Sigmoid colon (tissue), 4 donors: Measurements from ENCODE around the gene BRD4.

Experiments used
- EP300 ChIP-seq, 4 donors: sonication (generic); formaldehyde crosslinking; IDR thresholded peaks; one replicate each; pipeline ENCODE4 v1.6.1; 2017; ENCODE audit warnings: antibody characterized with exemption in 4 of 4
- POLR2A ChIP-seq, 2 donors: fragments of 450-650 bp; IDR thresholded peaks; one replicate each; pipeline ENCODE4 v1.6.1; 2016; ENCODE audit warnings: antibody characterized with exemption in 2 of 2, mild to moderate bottlenecking in 2 of 2, moderate library complexity in 2 of 2
- POLR2AphosphoS5 ChIP-seq, 4 donors: sonication (generic); formaldehyde crosslinking; IDR thresholded peaks; one replicate each; pipeline ENCODE4 v1.6.1; 2017; ENCODE audit warnings: antibody characterized with exemption in 4 of 4
- TF ChIP-seq, protein P1 (sequence below), 4 experiments: fragments of 450-650 bp in 3 of 4; fragments of 200-600 bp in 1 of 4; IDR thresholded peaks; one replicate each; pipeline ENCODE4 v1.5.1; 2016 to 2019; ENCODE audit warnings: antibody characterized with exemption in 4 of 4, mild to moderate bottlenecking in 3 of 4, moderate library complexity in 2 of 4

GRCh38 chr19:15287496-15287895, 44.8 kb downstream of the BRD4 start:
- TF ChIP-seq POLR2A (IDR thresholded peaks at IDR 0.05) (no peak), POLR2AphosphoS5 (IDR thresholded peaks at IDR 0.05) (no peak), EP300 (IDR thresholded peaks at IDR 0.05) (no peak)
- TF ChIP-seq, protein P1, sequence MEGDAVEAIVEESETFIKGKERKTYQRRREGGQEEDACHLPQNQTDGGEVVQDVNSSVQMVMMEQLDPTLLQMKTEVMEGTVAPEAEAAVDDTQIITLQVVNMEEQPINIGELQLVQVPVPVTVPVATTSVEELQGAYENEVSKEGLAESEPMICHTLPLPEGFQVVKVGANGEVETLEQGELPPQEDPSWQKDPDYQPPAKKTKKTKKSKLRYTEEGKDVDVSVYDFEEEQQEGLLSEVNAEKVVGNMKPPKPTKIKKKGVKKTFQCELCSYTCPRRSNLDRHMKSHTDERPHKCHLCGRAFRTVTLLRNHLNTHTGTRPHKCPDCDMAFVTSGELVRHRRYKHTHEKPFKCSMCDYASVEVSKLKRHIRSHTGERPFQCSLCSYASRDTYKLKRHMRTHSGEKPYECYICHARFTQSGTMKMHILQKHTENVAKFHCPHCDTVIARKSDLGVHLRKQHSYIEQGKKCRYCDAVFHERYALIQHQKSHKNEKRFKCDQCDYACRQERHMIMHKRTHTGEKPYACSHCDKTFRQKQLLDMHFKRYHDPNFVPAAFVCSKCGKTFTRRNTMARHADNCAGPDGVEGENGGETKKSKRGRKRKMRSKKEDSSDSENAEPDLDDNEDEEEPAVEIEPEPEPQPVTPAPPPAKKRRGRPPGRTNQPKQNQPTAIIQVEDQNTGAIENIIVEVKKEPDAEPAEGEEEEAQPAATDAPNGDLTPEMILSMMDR (IDR thresholded peaks at IDR 0.05): no peak
